K562 (cell line): ENCODE measurements around the gene OR6C76. TPM values are rescaled to one million over a fixed set of nuclear protein-coding genes. Genes with fewer than 3 reads are reported as not detected.

Source experiments
- ATAC-seq: fragments of 200-7000 bp; cut with Tn5 transposase; 3 replicates; pipeline ENCODE4 v1.9.1; 2020; ENCODE audit warnings: moderate library complexity
- BruUV-seq: library from RNA; stranded (reverse); fragments of 400-500 nt; replicated peaks from 2 replicates; lab custom pipeline; 2021; lab: Mats Ljungman, UMichigan
- CTCF ChIA-PET: fragments of 300-600 bp; formaldehyde crosslinking; extraction: SDS; loops from one replicate; lab custom pipeline; 2021; ENCODE audit warnings: low intra/inter-chr PET ratio; lab: Yijun Ruan, JAX
- POLR2A ChIA-PET: fragments of 300-600, 350-650 bp; sonication (Branson Sonifier 250); formaldehyde crosslinking; extraction: SDS; loops from one replicate; lab custom pipeline; 2021; ENCODE audit warnings: antibody characterized with exemption, inconsistent platforms; lab: Yijun Ruan, JAX
- DNase-seq, 4 experiments: peaks; one replicate each; pipeline versions ENCODE4 v3.0.0 to v3.0.0-alpha.2; 2011 to 2018; ENCODE audit warnings: low spot score in 3 of 4, mixed read lengths in 3 of 4; ENCODE audit errors: extremely low read depth in 1 of 4
- FAIRE-seq: peaks from 2 replicates; lab custom pipeline; 2011; peaks lifted over from hg19 to GRCh38; lab: Jason Lieb, UNC
- H2AFZ ChIP-seq: 2 replicates; pipeline ENCODE4 v1.6.0; 2011; ENCODE audit warnings: low read depth, low read length, control low read depth, inconsistent platforms
- H3K27ac ChIP-seq: fragments of 200-600 bp; 3 replicates; pipeline ENCODE4 v1.8.0; 2011; ENCODE audit warnings: low read depth, mild to moderate bottlenecking, control low read depth, inconsistent platforms, low read length, moderate library complexity, mixed read lengths; ENCODE audit errors: extremely low read depth
- H3K27me3 ChIP-seq, 2 experiments: fragments of 300-600 bp in 1 of 2; 2 replicates in 1 of 2; 3 replicates in 1 of 2; pipeline versions ENCODE4 v1.6.0 to v1.8.0; 2011; ENCODE audit warnings: inconsistent platforms in 2 of 2, low read length in 2 of 2, mild to moderate bottlenecking in 1 of 2, mixed read lengths in 1 of 2, moderate library complexity in 1 of 2; ENCODE audit not compliant: control insufficient read depth in 2 of 2, insufficient read depth in 2 of 2
- H3K36me3 ChIP-seq: fragments of 300-600 bp; 3 replicates; pipeline ENCODE4 v1.8.0; 2011; ENCODE audit warnings: mild to moderate bottlenecking, low read length, inconsistent platforms; ENCODE audit not compliant: control insufficient read depth, insufficient read depth
- H3K4me1 ChIP-seq, 2 experiments: fragments of 200-600 bp in 1 of 2; replicated peaks in 1 of 2; 2 replicates in 1 of 2; 3 replicates in 1 of 2; pipeline versions ENCODE4 v1.5.1 to v1.8.0; 2011; ENCODE audit warnings: inconsistent platforms in 2 of 2, low read length in 2 of 2, mild to moderate bottlenecking in 1 of 2, mixed read lengths in 1 of 2, moderate library complexity in 1 of 2; ENCODE audit not compliant: control insufficient read depth in 2 of 2, insufficient read depth in 2 of 2
- H3K4me2 ChIP-seq: 2 replicates; pipeline ENCODE4 v1.6.1; 2011; ENCODE audit warnings: low read length, control low read depth, inconsistent platforms, mixed read lengths; ENCODE audit not compliant: insufficient read depth
- H3K4me3 ChIP-seq: fragments of 200-600 bp; sonication (generic), shearing (Covaris generic); 2 replicates; pipeline ENCODE4 v1.5.1; 2016; ENCODE audit warnings: control low read depth, inconsistent platforms
- H3K79me2 ChIP-seq: fragments of 200-600 bp; 3 replicates; pipeline ENCODE4 v1.8.0; 2011; ENCODE audit warnings: low read length, inconsistent platforms; ENCODE audit not compliant: control insufficient read depth, insufficient read depth
- H3K9ac ChIP-seq, 2 experiments: 2 replicates each; pipeline versions ENCODE4 v1.6.0 to v1.6.1; 2011; ENCODE audit warnings: low read depth in 2 of 2, low read length in 2 of 2, control low read depth in 1 of 2, inconsistent platforms in 1 of 2, mild to moderate bottlenecking in 1 of 2, mixed read lengths in 1 of 2; ENCODE audit not compliant: insufficient read depth in 1 of 2
- H3K9me1 ChIP-seq: one replicate; pipeline ENCODE4 v1.6.0; 2011; ENCODE audit warnings: inconsistent platforms, mild to moderate bottlenecking, low read length, moderate library complexity; ENCODE audit not compliant: control insufficient read depth, insufficient read depth
- H3K9me3 ChIP-seq: replicated peaks from 2 replicates; pipeline ENCODE4 v1.5.1; 2011; ENCODE audit warnings: low read depth, low read length, inconsistent platforms; ENCODE audit not compliant: control insufficient read depth, insufficient read depth
- H4K20me1 ChIP-seq: replicated peaks from 2 replicates; pipeline ENCODE4 v1.6.1; 2011; ENCODE audit warnings: low read length, inconsistent platforms, mixed read lengths; ENCODE audit not compliant: control insufficient read depth, insufficient read depth
- ASH1L ChIP-seq: fragments of 450-650 bp; IDR thresholded peaks from 2 replicates; pipeline ENCODE4 v1.6.1; 2018; ENCODE audit warnings: borderline replicate concordance, mild to moderate bottlenecking, low read depth; ENCODE audit not compliant: partially characterized antibody
- CCAR2 ChIP-seq: fragments of 200-400 bp; formaldehyde crosslinking; IDR thresholded peaks from 2 replicates; pipeline ENCODE4 v1.6.1; 2017; ENCODE audit warnings: mild to moderate bottlenecking, low read depth, low read length
- POLR2A ChIP-seq: fragments of 450-650 bp; conservative IDR thresholded peaks from 2 replicates; pipeline ENCODE4 v1.6.1; 2016
- TFAM ChIP-seq: fragments of 250-450 bp; sonication (Bioruptor Pico); conservative IDR thresholded peaks from 2 replicates; pipeline ENCODE4 v1.5.0; 2021; ENCODE audit warnings: mild to moderate bottlenecking, moderate library complexity
- U2AF2 ChIP-seq: fragments of 200-400 bp; formaldehyde crosslinking; optimal IDR thresholded peaks from 2 replicates; pipeline ENCODE3; 2017; ENCODE audit warnings: low read depth, mild to moderate bottlenecking, low read length
- ZC3H8 ChIP-seq: fragments of 450-650 bp; IDR thresholded peaks from 2 replicates; pipeline ENCODE4 v1.6.1; 2017
- ZNF24 ChIP-seq: fragments of 450-650 bp; IDR thresholded peaks from 2 replicates; pipeline ENCODE4 v1.6.1; 2016
- ZNF695 ChIP-seq: fragments of 450-650 bp; formaldehyde crosslinking; IDR thresholded peaks from 2 replicates; pipeline ENCODE4 v1.4.0; 2020; ENCODE audit warnings: mild to moderate bottlenecking, moderate library complexity
- ZNF778 ChIP-seq: fragments of 450-650 bp; formaldehyde crosslinking; IDR thresholded peaks from 2 replicates; pipeline ENCODE4 v1.4.0; 2020; ENCODE audit warnings: mild to moderate bottlenecking, moderate library complexity
- ZNF830 ChIP-seq: fragments of 250-450 bp; sonication (Bioruptor Pico); IDR thresholded peaks from 2 replicates; pipeline ENCODE4 v1.5.0; 2021; ENCODE audit warnings: mild to moderate bottlenecking
- WGBS: fragments of 100-300 bp; shearing (Covaris generic); methylation state at CpG from one replicate; pipeline ENCODE4 v1.1.6; 2016; ENCODE audit warnings: low coverage, mixed read lengths; ENCODE audit not compliant: insufficient coverage; ENCODE audit errors: missing lambda C conversion rate; 5-methylcytosine and 5-hydroxymethylcytosine counted together
- in situ Hi-C: fragments of 300-500 bp; cut with MboI; formaldehyde crosslinking; loops from 4 replicates; pipeline ENCODE4 v1.15.0; 2018; ENCODE audit warnings: inconsistent platforms, mixed read lengths
- intact Hi-C: fragments of 100-400 bp; cut with micrococcal nuclease; formaldehyde crosslinking; loops from 2 replicates; pipeline ENCODE4 v1.14.2; 2022
- polyA plus RNA-seq, 8 experiments: library from polyadenylated mRNA; depleted of rRNA in 4 of 8; stranded (reverse) in 5 of 8; unstranded in 3 of 8; fragments of >200 nt; fragmentation: Nextera tagmentation in 2 of 8; fragmentation: Illumina TruSeq in 1 of 8; extraction: Ambion mirVana in 2 of 8; extraction: Trizol in 1 of 8; gene quantifications; 2 replicates each; pipeline versions ENCODE4 v1.2.1 to v1.2.3, GENCODE V29; 2011 to 2014; ENCODE audit warnings: inconsistent platforms in 1 of 8, missing spikeins in 1 of 8
- total RNA-seq, 7 experiments: library from RNA; depleted of rRNA in 6 of 7; stranded (reverse); fragments of >200 nt in 6 of 7; fragmentation: Illumina TruSeq in 2 of 7; extraction: Trizol in 2 of 7; gene quantifications; 2 replicates each; pipeline versions ENCODE4 v1.2.1 to v1.2.3, GENCODE V29; 2011 to 2021; ENCODE audit warnings: low replicate concordance in 1 of 7
- TF ChIP-seq, protein P1 (sequence below): fragments of 250-450 bp; sonication (Bioruptor Pico); IDR thresholded peaks from 2 replicates; pipeline ENCODE4 v1.4.0; 2020; ENCODE audit warnings: mild to moderate bottlenecking
- TF ChIP-seq, protein P2 (sequence below): fragments of 450-650 bp; IDR thresholded peaks from 2 replicates; pipeline ENCODE4 v1.6.1; 2018; ENCODE audit warnings: mild to moderate bottlenecking, low read depth; ENCODE audit not compliant: partially characterized antibody
- TF ChIP-seq, protein P3 (sequence below): sonication (generic); formaldehyde crosslinking; IDR thresholded peaks from 2 replicates; pipeline ENCODE4 v1.8.1; 2023; ENCODE audit warnings: mild to moderate bottlenecking, missing genetic modification reagents
- TF ChIP-seq, protein P4 (sequence below): sonication (generic); IDR thresholded peaks from 2 replicates; pipeline ENCODE4 v1.6.1; 2016

OR6C76 gene
- total and polyA plus RNA-seq, 9 of the 15 experiments (the other 6 are each of a cell fraction or from before 2014, with no cell fraction given), result not detected

DNA sequence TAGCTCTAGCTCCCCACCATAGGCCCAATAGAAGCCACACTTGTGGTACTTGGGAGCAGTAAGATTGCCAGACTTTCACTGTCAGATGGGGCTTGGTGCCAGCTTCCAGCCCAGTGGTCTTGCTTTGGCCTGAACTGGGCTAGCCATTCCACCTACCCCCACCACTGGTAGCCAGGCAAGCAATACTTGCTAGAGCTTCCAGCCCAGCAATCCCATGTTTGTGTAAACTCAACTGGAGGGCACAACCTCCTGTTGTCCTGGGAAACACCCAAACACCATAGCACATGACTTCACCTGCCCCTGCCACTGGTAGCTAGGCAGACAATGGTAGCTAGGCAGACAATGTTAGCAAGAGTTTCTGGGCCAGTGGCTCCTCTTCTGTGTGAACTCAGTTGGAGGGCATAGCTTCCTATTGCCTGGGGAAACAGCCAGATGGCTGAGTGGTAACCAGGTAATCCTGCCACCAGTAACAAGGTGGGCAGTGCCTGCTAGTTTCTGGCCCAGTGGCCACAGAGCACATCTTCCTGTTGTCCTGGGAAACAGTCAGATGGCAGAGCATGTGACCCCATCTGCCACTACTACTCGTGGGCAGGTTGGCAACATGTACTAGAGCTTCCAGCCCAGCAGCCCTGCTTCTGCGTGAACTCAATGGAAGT lies 5.6 kb upstream of the OR6C76 start:
- ChIA-PET POLR2A (interaction anchor here (0.6 kb wide), 1 partner anchor 122 kb away, joined by 3 read pairs; no protein-coding TSS in a partner anchor), CTCF (no interaction called here)
- intact Hi-C loops (no loop called here), in situ Hi-C loops (no loop called here)
- 3% methylated on average over 2 of the region's 2 CpGs for WGBS
- Histone ChIP-seq H2AFZ (no peak overlapping the region), H3K9me1 (no peaks in the 10 kb centered on the region), H3K36me3 (no peaks in the 10 kb centered on the region), H3K4me2 (no peak overlapping the region), H3K79me2 (no peaks in the 10 kb centered on the region), H3K27ac (no peak overlapping the region), H4K20me1 (no peaks in the 10 kb centered on the region), H3K9ac (no peak overlapping the region), H3K9me3 (no peaks in the 10 kb centered on the region), H3K4me1 (no peaks in the 10 kb centered on the region; a peak in 1 of 5 replicates), H3K27me3 (no peaks in the 10 kb centered on the region; a peak in 1 of 5 replicates), H3K4me3 (no peak overlapping the region)
- FAIRE-seq, result no peak
- no peak for DNase-seq
- no TSS peak for BruUV-seq
- ATAC-seq, result no peak
- TF ChIP-seq, protein P1, sequence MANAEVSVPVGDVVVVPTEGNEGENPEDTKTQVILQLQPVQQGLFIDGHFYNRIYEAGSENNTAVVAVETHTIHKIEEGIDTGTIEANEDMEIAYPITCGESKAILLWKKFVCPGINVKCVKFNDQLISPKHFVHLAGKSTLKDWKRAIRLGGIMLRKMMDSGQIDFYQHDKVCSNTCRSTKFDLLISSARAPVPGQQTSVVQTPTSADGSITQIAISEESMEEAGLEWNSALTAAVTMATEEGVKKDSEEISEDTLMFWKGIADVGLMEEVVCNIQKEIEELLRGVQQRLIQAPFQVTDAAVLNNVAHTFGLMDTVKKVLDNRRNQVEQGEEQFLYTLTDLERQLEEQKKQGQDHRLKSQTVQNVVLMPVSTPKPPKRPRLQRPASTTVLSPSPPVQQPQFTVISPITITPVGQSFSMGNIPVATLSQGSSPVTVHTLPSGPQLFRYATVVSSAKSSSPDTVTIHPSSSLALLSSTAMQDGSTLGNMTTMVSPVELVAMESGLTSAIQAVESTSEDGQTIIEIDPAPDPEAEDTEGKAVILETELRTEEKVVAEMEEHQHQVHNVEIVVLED, result no peak
- TF ChIP-seq, protein P2, sequence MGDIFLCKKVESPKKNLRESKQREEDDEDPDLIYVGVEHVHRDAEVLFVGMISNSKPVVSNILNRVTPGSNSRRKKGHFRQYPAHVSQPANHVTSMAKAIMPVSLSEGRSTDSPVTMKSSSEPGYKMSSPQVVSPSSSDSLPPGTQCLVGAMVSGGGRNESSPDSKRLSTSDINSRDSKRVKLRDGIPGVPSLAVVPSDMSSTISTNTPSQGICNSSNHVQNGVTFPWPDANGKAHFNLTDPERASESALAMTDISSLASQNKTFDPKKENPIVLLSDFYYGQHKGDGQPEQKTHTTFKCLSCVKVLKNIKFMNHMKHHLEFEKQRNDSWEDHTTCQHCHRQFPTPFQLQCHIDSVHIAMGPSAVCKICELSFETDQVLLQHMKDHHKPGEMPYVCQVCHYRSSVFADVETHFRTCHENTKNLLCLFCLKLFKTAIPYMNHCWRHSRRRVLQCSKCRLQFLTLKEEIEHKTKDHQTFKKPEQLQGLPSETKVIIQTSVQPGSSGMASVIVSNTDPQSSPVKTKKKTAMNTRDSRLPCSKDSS, result no peak
- TF ChIP-seq ZNF695 (CRISPR knock-in tag), result no peak
- no peak for TF ChIP-seq TFAM (CRISPR knock-in tag)
- no peak for TF ChIP-seq ZNF830 (CRISPR knock-in tag)
- TF ChIP-seq ASH1L, result no peak
- no peak for TF ChIP-seq ZNF24
- TF ChIP-seq, protein P3, sequence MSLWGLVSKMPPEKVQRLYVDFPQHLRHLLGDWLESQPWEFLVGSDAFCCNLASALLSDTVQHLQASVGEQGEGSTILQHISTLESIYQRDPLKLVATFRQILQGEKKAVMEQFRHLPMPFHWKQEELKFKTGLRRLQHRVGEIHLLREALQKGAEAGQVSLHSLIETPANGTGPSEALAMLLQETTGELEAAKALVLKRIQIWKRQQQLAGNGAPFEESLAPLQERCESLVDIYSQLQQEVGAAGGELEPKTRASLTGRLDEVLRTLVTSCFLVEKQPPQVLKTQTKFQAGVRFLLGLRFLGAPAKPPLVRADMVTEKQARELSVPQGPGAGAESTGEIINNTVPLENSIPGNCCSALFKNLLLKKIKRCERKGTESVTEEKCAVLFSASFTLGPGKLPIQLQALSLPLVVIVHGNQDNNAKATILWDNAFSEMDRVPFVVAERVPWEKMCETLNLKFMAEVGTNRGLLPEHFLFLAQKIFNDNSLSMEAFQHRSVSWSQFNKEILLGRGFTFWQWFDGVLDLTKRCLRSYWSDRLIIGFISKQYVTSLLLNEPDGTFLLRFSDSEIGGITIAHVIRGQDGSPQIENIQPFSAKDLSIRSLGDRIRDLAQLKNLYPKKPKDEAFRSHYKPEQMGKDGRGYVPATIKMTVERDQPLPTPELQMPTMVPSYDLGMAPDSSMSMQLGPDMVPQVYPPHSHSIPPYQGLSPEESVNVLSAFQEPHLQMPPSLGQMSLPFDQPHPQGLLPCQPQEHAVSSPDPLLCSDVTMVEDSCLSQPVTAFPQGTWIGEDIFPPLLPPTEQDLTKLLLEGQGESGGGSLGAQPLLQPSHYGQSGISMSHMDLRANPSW (CRISPR knock-in tag), result no peak
- TF ChIP-seq ZC3H8, result no peak
- no peak for TF ChIP-seq ZNF778 (CRISPR knock-in tag)
- no peak for TF ChIP-seq U2AF2
- TF ChIP-seq POLR2A, result no peak
- TF ChIP-seq, protein P4, sequence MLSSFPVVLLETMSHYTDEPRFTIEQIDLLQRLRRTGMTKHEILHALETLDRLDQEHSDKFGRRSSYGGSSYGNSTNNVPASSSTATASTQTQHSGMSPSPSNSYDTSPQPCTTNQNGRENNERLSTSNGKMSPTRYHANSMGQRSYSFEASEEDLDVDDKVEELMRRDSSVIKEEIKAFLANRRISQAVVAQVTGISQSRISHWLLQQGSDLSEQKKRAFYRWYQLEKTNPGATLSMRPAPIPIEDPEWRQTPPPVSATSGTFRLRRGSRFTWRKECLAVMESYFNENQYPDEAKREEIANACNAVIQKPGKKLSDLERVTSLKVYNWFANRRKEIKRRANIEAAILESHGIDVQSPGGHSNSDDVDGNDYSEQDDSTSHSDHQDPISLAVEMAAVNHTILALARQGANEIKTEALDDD, result no peak
- TF ChIP-seq CCAR2, result no peak
